T-helper 2 cell treated with Interferon-gamma antibody and Interleukin-4, amounts not matched to agents 5 μg/mL and 100 μg/mL, for 36 hours (primary cell): Measurements from ENCODE around the gene AEBP2.
"Not testable (repeated sequence)": the region's sequence is repeated elsewhere in the genome, so short reads cannot be mapped to it uniquely, and the experiment has no call there.

Source experiments
- DNase-seq: peaks from one replicate; pipeline ENCODE4 v3.0.0; 2021; ENCODE audit warnings: low spot score
- H3K27ac Mint-ChIP-seq: one replicate; pipeline ENCODE4 v1.8.0; 2021; ENCODE audit warnings: mild to moderate bottlenecking, mixed read lengths
- H3K27me3 Mint-ChIP-seq: one replicate; pipeline ENCODE4 v1.8.0; 2021; ENCODE audit warnings: low read depth, mixed read lengths
- H3K36me3 Mint-ChIP-seq: one replicate; pipeline ENCODE4 v1.8.0; 2021; ENCODE audit warnings: low read depth, mixed read lengths
- H3K4me1 Mint-ChIP-seq: one replicate; pipeline ENCODE4 v1.8.0; 2021; ENCODE audit warnings: low read depth, mixed read lengths
- H3K4me3 Mint-ChIP-seq: one replicate; pipeline ENCODE4 v1.8.0; 2022; ENCODE audit warnings: mild to moderate bottlenecking, moderate library complexity, mixed read lengths
- H3K9me3 Mint-ChIP-seq: one replicate; pipeline ENCODE4 v1.8.0; 2021; ENCODE audit warnings: mixed read lengths

Gene AEBP2

DNA sequence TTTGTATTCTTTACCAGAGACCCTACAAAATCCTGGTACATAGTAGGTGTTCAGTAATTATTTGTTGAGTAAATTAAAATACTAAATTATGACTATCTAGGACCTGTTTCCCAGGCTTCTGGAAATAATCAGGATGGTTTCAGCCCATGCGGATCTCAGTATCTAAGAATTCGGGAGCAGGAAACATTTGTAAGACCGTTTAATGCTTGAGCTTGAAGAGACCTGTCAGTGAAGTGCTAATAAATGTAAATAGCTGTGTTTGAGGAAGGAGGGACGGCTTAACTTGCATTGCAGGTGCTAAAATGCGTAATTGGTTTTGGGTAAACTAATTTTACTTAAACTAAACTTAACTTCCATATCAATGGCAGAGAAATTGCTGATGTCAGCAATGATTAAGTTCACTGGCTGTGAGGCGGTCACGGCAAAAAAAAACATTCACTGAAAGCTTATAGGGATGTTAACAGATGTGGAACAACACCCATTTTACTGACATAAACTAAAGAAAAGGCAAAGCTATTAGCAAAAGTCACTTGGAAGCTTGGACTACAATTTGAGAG lies 28.6 kb upstream of the AEBP2 start:
- Mint-ChIP-seq H3K27me3 (no peaks in the 10 kb centered on the region), H3K4me3 (no peak overlapping the region), H3K36me3 (no peaks in the 10 kb centered on the region), H3K9me3 (no peaks in the 10 kb centered on the region), H3K4me1 (no peaks in the 10 kb centered on the region), H3K27ac (no peak overlapping the region)
- no peak for DNase-seq

DNA sequence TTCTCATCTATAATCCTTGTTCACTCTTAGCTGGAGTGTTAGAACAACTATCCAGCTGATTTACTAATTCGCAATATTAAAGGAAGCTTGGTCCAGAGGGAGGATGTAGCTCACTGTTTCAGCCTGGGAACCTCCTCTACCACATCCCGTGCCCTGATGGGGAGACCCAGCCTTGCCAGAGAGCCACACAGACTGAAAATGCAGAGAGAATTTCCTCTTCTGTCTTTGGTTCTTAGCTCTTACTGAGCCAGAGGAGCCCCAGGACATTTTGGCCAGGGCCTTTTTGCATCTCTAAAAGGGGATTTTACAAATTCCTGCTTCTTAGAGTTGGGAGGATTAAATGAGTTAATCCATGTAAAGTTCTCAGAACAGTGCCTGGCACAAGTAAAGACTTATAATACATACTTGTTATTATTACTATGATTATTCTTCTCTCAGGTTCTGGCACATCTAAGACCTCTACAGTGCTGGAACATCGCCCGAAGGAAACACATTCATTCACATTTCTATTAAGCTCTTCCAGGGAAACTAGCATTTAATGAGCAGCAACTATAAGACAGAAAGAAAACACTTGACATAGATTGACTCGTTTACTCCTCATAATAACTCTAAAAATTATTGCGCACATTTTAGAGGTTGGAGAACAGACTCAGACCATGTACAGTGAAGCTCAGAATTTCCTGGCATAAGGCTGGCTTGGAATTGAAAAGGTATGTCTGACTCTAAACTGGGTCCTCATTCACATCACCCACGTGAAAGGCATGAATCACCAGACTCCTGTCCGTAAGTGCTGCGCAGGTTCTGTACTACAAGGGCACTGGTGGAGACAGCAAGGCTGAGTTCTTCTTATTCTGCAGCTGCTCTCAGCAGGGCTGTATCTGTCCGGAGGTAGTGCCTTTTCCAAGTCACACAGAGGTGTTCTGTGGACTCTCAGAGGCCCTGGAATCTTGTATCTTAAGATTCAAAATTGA lies 27.8 kb upstream of the AEBP2 start:
- H3K36me3 Mint-ChIP-seq: no peaks in the 10 kb centered on the region
- H3K27me3 Mint-ChIP-seq: no peaks in the 10 kb centered on the region
- no peaks in the 10 kb centered on the region for H3K9me3 Mint-ChIP-seq
- H3K4me3 Mint-ChIP-seq: no peak overlapping the region
- no peaks in the 10 kb centered on the region for H3K4me1 Mint-ChIP-seq
- no peak overlapping the region for H3K27ac Mint-ChIP-seq
- DNase-seq: no peak

DNA sequence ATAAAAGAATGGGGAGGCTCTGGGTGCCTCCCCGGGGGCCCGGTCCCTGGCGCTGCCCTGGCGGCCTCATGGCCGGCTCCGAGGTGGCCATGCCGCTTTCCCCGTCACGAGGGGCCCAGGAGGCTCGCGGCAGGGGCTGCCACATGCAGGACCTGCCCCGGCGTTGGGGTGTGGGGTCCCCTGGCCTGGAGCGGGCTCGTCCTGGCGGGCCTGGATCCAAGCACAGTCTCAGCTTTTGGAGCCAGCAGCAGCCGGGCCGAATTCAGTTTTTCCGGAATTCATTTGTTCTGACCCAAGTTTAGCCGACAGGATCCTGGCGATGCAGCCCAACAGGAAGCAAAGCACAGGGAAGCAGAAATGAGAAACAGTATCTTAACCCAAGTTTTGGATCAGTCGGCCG lies 26.4 kb upstream of the AEBP2 start:
- H3K4me3 Mint-ChIP-seq: no peak overlapping the region
- H3K9me3 Mint-ChIP-seq: no peaks in the 10 kb centered on the region
- no peaks in the 10 kb centered on the region for H3K4me1 Mint-ChIP-seq
- H3K27ac Mint-ChIP-seq: no peak overlapping the region
- no peaks in the 10 kb centered on the region for H3K27me3 Mint-ChIP-seq
- H3K36me3 Mint-ChIP-seq: no peaks in the 10 kb centered on the region
- no peak for DNase-seq

DNA sequence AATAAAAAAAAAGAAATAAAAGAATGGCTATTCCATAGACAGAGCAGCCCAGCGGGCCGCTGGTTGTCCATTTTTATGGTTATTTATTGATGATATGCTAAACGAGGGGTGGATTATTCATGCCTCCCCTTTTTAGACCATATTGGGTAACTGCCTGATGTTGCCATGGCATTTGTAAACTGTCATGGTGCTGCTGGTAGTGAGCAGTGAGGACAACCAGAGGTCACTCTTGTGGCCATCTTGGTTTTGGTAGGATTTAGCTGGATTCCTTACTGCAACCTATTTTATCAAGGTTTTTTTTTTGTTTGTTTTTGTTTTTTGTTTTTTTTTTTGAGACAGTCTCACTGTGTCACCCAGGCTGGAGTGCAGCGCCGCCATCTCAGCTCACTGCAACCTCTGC lies 25.7 kb upstream of the AEBP2 start:
- H3K4me1 Mint-ChIP-seq, H3K4me3 Mint-ChIP-seq, H3K9me3 Mint-ChIP-seq, DNase-seq, H3K27me3 Mint-ChIP-seq, H3K36me3 Mint-ChIP-seq, H3K27ac Mint-ChIP-seq: not testable (repeated sequence)

DNA sequence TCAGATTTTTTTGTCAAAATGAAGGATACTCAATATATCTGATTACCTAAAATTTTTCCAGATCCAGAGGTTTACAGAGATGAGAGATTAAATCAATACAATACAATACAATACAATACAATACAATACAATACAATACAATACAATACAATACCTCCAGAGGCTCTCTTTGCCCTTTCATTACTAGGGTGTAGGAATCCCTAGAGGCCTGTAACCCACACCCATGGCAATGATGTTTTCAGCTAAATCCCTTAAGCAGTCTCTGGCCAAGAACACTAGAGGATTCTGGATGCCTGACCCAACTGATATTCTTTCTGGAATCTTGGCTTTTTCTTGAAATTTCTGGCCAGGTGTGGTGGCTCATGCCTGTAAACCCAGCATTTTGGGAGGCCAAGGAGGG lies 23.7 kb upstream of the AEBP2 start:
- H3K4me1 Mint-ChIP-seq: no peaks in the 10 kb centered on the region
- no peaks in the 10 kb centered on the region for H3K27me3 Mint-ChIP-seq
- H3K36me3 Mint-ChIP-seq: no peaks in the 10 kb centered on the region
- H3K27ac Mint-ChIP-seq: no peak overlapping the region
- DNase-seq: no peak
- H3K9me3 Mint-ChIP-seq: no peaks in the 10 kb centered on the region
- H3K4me3 Mint-ChIP-seq: no peak overlapping the region

DNA sequence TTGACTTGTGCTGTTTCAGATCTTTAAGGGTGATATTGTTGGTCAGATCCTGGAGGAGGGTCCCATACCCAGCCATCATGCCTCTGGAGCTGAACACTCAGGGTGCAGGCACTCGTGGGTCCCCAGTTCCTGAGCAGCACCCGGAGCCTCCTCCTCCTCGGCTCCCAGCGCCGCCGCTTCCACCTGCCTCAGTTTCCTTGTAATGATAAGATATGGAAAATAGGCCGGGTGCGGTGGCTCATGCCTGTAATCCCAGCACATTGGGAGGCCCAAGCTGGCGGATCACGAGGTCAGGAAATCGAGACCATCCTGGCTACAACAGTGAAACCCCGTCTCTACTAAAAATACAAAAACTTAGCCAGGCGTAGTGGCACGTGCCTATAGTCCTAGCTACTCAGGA lies 20.2 kb upstream of the AEBP2 start:
- H3K4me1 Mint-ChIP-seq: peaks cover 8% of the 10 kb centered on the region
- H3K9me3 Mint-ChIP-seq: no peaks in the 10 kb centered on the region
- no peaks in the 10 kb centered on the region for H3K36me3 Mint-ChIP-seq
- H3K4me3 Mint-ChIP-seq: no peak overlapping the region
- no peak overlapping the region for H3K27ac Mint-ChIP-seq
- no peak for DNase-seq
- H3K27me3 Mint-ChIP-seq: no peaks in the 10 kb centered on the region

DNA sequence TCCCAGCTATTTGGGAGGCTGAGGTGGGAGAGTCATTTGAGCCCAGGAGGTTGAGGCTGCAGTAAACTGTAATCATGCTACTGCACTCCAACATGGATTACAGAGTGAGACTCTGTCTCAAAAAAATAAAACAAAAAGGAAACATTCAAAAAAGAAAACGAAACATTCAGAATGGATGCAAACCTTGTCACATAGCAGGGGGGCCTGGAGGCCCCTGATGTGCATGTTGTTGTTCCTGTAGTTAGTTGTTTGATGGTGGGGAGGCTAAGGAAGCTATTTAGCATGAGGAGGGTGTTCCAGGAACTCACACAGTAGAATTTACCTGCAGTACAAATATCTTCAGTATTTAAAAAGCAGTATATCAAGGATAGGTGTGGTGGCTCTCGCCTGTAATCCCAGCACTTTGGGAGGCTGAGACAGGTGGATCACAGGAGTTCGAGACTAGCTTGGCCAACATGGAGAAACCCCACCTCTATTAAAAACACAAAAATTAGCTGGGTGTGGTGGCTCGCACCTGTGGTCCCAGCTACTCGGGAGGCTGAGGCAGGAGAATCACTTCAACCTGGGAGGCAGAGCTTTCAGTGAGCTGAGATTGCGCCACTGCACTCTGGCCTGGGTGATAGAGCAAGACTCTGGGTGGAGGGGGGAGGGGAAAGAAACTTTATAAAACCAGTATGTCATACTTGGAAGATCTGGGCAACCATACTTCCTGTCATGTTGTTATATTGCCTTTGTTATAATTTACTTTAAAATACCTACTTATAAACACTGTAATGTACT lies 17.6 kb upstream of the AEBP2 start:
- DNase-seq: no peak
- no peaks in the 10 kb centered on the region for H3K36me3 Mint-ChIP-seq

DNA sequence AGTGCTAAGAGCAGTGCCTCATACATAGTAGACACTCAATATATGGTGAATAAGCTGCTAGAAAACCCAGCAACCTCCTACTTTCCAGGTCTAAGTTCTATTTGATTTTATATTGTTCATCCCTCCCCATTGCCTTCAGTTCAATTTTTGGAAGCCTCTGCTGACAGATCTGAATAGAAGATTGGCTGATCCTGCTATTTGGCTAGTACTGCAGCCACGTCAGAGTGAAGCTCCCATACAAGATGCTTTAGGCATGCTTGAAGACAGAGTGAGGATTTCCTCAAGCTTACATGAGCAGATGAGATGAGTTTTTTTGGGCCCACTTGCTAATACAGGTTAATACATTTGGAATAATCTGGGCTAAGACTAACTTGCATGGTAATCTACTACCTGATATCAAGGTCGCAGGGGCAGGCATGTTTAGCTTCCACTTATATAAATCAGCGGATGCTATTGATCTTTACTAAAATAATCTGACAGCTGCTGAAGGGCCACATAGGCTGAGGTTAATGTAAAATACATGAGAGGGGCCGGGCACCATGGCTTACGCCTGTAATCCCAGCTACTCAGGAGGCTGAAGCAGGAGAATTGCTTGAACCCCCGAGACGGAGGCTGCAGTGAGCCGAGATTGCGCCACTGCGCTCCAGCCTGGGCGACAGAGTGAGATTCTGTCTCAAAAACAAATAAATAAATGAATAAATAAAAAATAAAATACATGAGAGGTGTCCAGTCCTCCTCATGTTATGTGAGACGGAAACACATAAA lies 15.9 kb upstream of the AEBP2 start:
- no peak overlapping the region for H3K27ac Mint-ChIP-seq
- no peak for DNase-seq
- peaks cover 6% of the 10 kb centered on the region for H3K9me3 Mint-ChIP-seq
- no peaks in the 10 kb centered on the region for H3K27me3 Mint-ChIP-seq
- H3K36me3 Mint-ChIP-seq: peaks cover 2% of the 10 kb centered on the region
- no peak overlapping the region for H3K4me3 Mint-ChIP-seq
- peaks cover 13% of the 10 kb centered on the region for H3K4me1 Mint-ChIP-seq

More for the DNA sequence above, 17.6 kb upstream of the AEBP2 start:
- Mint-ChIP-seq H3K9me3 (peaks cover 3% of the 10 kb centered on the region), H3K27ac (peak overlapping the region; percentile 20), H3K4me3 (peak overlapping the region; percentile 18), H3K27me3 (no peaks in the 10 kb centered on the region), H3K4me1 (peaks cover 9% of the 10 kb centered on the region)

DNA sequence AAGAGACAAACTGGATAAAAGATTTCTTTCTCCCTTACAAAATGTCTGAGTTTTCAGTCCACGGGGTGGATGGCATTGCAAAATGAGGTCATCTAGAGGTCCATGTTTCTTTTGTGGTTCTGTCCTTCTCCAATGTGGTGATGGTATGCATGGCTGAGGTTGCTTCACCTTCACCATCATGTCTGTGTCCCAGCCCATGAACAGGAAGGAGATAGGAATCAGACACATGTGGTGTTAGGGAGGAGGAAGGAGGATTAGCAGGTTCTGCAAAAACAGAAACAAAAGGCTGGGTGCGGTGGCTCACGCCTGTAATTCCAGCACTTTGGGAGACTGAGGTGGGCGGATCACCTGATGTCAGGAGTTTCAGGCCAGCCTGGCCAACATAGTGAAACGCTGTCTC lies 11.0 kb upstream of the AEBP2 start:
- Mint-ChIP-seq H3K27me3 (no peaks in the 10 kb centered on the region), H3K36me3 (peaks cover 10% of the 10 kb centered on the region), H3K27ac (no peak overlapping the region), H3K9me3 (peaks cover 12% of the 10 kb centered on the region), H3K4me1 (peaks cover 27% of the 10 kb centered on the region), H3K4me3 (peak overlapping the region; percentile 16)
- DNase-seq: no peak

DNA sequence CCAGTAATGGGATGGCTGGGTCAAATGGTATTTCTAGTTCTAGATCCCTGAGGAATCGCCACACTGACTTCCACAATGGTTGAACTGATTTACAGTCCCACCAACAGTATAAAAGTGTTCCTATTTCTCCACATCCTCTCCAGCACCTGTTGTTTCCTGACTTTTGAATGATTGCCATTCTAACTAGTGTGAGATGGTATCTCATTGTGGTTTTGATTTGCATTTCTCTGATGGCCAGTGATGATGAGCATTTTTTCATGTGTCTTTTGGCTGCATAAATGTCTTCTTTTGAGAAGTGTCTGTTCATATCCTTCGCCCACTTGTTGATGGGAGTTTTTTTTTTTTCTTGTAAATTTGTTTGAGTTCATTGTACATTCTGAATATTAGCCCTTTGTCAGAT lies 9.8 kb upstream of the AEBP2 start:
- H3K27ac Mint-ChIP-seq, H3K27me3 Mint-ChIP-seq, H3K4me3 Mint-ChIP-seq, H3K36me3 Mint-ChIP-seq, DNase-seq: not testable (repeated sequence)
- peaks cover 12% of the 10 kb centered on the region for H3K9me3 Mint-ChIP-seq
- peaks cover 28% of the 10 kb centered on the region for H3K4me1 Mint-ChIP-seq

DNA sequence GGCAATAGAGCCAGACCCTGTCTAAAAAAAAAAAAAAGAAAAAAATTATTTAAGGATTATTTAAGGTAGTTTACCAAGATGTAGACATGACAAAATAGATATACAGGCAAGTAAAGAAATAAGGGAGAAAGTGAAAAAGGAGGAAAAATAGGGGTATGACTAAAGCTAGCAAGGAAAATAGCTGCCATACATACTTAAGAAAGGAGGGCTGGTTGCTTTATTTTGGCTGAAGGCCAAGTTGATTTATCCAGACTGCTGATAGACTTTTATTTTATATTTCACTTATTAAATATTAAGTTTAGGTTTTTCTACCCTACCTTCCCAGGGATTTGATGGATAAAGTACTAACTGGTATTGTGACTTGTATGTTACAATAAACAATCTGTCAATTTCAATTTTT lies 8.3 kb upstream of the AEBP2 start:
- no peaks in the 10 kb centered on the region for H3K27me3 Mint-ChIP-seq
- peaks cover 10% of the 10 kb centered on the region for H3K36me3 Mint-ChIP-seq
- H3K4me3 Mint-ChIP-seq: no peak overlapping the region
- H3K9me3 Mint-ChIP-seq: peaks cover 12% of the 10 kb centered on the region
- peak overlapping the region; percentile 78 for H3K27ac Mint-ChIP-seq
- peaks cover 37% of the 10 kb centered on the region for H3K4me1 Mint-ChIP-seq
- DNase-seq: no peak

DNA sequence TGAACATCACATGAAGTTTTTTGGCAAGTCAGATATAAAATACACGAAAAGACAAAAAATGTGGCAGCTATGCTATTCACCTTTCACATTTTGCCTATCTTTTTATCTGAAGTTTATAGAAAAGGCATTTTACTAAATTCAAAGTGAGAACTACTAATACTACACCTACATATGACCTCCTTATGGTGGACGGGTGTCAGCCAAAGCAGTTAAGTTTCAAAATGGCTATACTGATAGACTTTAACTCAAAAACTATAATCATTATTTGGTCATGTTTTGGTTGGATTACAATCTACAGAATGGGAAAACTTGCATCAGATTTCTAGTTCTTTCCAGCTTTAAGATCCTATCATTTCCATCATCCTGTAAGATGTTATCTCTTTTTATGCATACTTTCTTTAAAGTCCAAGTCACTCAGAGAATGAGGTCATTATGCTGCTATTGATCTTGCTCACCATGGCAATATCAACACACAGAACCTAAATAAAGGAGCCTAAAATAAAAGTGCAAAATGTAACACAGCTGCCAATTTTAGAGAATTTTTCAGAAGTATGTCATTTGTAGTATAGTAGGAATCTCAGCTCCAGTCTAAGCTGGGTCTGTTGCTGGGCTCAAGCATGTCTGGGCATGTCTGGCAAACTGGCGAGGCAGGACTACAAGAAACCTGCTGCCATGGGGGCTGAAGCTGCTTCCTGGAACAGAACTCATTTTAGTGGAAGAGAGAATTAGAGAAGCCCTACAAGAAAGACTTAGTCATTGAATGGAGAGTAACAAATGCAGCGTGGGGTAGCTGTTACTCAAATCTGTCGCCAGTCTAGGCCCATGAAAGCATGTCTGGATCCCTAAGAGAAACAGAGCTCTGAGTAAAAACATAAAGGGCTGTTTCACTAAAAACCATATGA lies 7.6 kb upstream of the AEBP2 start:
- peak overlapping the region; percentile 97 for H3K27ac Mint-ChIP-seq
- peaks cover 40% of the 10 kb centered on the region for H3K4me1 Mint-ChIP-seq
- H3K4me3 Mint-ChIP-seq: peak overlapping the region; percentile 40
- peak; percentile 75 for DNase-seq
- no peaks in the 10 kb centered on the region for H3K27me3 Mint-ChIP-seq
- H3K36me3 Mint-ChIP-seq: peaks cover 10% of the 10 kb centered on the region
- peaks cover 9% of the 10 kb centered on the region for H3K9me3 Mint-ChIP-seq
